NCI-H2107 treated with DMSO at 0.1 percent for 48 hours (cell line): ENCODE results near the gene RNMT.
A peak's percentile ranks its signal among the peaks of the same experiment; 100 is the strongest.

Source experiments
- DNase-seq: peaks from one replicate; lab custom pipeline; 2025; ENCODE audit not compliant: unreplicated experiment; lab: John Stamatoyannopoulos, UW

The RNMT gene

GRCh38 chr18:13810950-13811485 is 84.5 kb downstream of the RNMT start:
- DNase-seq = no peak

GRCh38 chr18:13811993-13812392 is 85.5 kb downstream of the RNMT start:
- no peak for DNase-seq

- peak; percentile 21 for DNase-seq
Measured at GRCh38 chr18:13813271-13813849, 86.9 kb downstream of the RNMT start.
